ENCODE data around the gene ZCCHC14. TPM values are rescaled to one million over a fixed set of nuclear protein-coding genes. Genes with fewer than 3 reads are reported as not detected.

ZCCHC14 gene
- total and polyA plus RNA-seq, 2 experiments from 2014 or later, result 2.7 to 6.3 TPM

DNA sequence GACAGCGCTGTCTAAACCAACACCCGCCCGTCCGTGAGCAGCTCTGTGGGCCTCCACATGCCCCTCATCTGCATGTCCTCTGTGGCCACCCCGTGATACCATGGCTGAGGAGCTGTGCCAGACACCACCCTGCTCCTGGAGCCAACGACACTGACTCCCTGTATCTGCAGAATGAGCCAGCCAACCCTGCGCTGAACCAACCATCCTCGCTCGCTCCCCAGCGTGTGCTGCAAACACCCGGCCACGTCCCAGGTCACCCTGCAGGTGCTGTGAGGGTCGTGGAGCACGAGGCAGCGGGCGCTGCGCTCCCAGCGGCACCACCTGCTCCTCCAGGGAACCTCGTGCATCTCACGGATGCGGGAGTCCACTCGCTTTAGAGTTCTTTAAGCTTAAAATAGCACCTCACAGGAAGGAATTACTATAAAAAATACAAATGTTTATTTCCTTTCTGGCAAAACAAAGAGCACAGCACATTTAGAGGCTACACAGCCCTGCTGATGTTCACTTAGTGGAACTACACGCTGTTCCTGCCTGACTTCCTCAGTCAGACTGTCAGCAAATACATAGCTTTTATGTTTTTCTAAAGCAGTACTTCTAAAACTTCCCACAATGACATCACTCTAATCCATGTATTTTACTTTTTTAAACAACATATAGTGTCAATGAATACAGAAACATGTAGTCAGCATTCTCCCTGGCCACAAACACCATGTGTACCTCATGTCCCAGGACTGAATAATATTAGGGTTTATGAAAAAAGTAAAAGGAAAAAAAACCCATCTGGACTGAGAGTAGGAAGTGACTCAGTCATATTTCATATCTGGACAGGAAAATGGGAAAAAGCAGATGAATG, 57.2 kb downstream of the ZCCHC14 start:
- Histone ChIP-seq H3K4me2 (ENCODE audit: unreplicated experiment) (peak overlapping the region; percentile 85), H3K4me3 (peak overlapping the region; percentile 60), H3K27me3 (replicated peaks; ENCODE audit: insufficient read depth) (no peaks in the 10 kb centered on the region), H3K9ac (peak overlapping the region; percentile 64), H4K20me1 (ENCODE audit: insufficient read depth) (peaks cover 4% of the 10 kb centered on the region; the same call in 1 of the 2 replicates), H3K36me3 (ENCODE audit: low read depth) (no peaks in the 10 kb centered on the region), H3F3A (ENCODE audit: insufficient read depth) (peaks cover 19% of the 10 kb centered on the region), H3K9me3 (ENCODE audit: low read depth) (no peaks in the 10 kb centered on the region), H3K27ac (peak overlapping the region; percentile 85), H3K9me2 (ENCODE audit: insufficient read depth) (no peaks in the 10 kb centered on the region), H2AFZ (no peak overlapping the region), H3K4me1 (ENCODE audit: insufficient read depth) (peaks cover 50% of the 10 kb centered on the region), H3K79me2 (ENCODE audit: insufficient read depth) (peaks cover 74% of the 10 kb centered on the region)
- 23 to 24% methylated on average over 23 of the region's 23 CpGs for WGBS, 2 experiments (ENCODE audit: low coverage in 1 of 2, low lambda C conversion rate in 2 of 2, missing lambda C conversion rate in 2 of 2)
- DNase-seq, result peak; percentile 76
- TF ChIP-seq EZH2 (IDR thresholded peaks at IDR 0.05; ENCODE audit: insufficient read depth, poor library complexity, severe bottlenecking), result no peak
- in situ Hi-C loops (cut with MboI), result no loop called here

DNA sequence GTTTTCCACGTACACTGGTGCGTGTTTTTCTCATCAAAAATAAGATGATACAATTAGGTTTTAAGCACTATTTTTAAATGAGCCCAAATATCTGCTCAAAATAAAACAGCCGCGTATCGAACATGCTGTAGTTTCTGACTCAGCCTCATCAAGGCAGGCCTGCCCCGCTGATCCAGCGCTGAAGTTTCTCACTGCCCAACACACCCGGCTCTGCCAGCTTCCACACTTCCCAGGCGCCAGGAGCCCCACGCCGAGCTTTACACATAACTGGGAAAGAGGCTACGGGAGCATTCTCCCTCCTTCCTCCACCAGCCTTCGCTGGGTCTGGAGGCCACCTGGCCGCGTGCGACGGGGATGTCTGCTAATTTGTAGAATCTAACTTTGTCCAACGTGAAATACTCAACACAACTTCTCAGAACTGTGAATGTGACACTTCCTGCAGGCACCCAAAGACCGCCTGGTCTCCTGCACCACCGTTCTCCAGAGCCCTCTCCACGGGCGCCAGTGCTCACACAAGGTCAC, 58.6 kb downstream of the ZCCHC14 start:
- Histone ChIP-seq H3F3A (ENCODE audit: insufficient read depth) (peaks cover 19% of the 10 kb centered on the region), H3K4me1 (ENCODE audit: insufficient read depth) (peaks cover 45% of the 10 kb centered on the region), H3K9ac (peak overlapping the region; percentile 35; the same call in 1 of the 2 replicates), H3K79me2 (ENCODE audit: insufficient read depth) (peaks cover 74% of the 10 kb centered on the region), H3K27ac (no peak overlapping the region), H4K20me1 (ENCODE audit: insufficient read depth) (peaks cover 4% of the 10 kb centered on the region; the same call in 1 of the 2 replicates), H3K4me2 (ENCODE audit: unreplicated experiment) (no peak overlapping the region), H3K9me3 (ENCODE audit: low read depth) (no peaks in the 10 kb centered on the region), H3K9me2 (ENCODE audit: insufficient read depth) (no peaks in the 10 kb centered on the region), H3K27me3 (replicated peaks; ENCODE audit: insufficient read depth) (no peaks in the 10 kb centered on the region), H3K36me3 (ENCODE audit: low read depth) (no peaks in the 10 kb centered on the region), H3K4me3 (no peak overlapping the region), H2AFZ (no peak overlapping the region)
- DNase-seq, result peak; percentile 77
- 27 to 33% methylated on average over 22 of the region's 22 CpGs for WGBS, 2 experiments (ENCODE audit: low coverage in 1 of 2, low lambda C conversion rate in 2 of 2, missing lambda C conversion rate in 2 of 2)
- in situ Hi-C loops (cut with MboI), result no loop called here
- TF ChIP-seq EZH2 (IDR thresholded peaks at IDR 0.05; ENCODE audit: insufficient read depth, poor library complexity, severe bottlenecking) (no peak), EZH2phosphoT487 (IDR thresholded peaks at IDR 0.05; ENCODE audit: insufficient read depth, low read depth) (no peak)

DNA sequence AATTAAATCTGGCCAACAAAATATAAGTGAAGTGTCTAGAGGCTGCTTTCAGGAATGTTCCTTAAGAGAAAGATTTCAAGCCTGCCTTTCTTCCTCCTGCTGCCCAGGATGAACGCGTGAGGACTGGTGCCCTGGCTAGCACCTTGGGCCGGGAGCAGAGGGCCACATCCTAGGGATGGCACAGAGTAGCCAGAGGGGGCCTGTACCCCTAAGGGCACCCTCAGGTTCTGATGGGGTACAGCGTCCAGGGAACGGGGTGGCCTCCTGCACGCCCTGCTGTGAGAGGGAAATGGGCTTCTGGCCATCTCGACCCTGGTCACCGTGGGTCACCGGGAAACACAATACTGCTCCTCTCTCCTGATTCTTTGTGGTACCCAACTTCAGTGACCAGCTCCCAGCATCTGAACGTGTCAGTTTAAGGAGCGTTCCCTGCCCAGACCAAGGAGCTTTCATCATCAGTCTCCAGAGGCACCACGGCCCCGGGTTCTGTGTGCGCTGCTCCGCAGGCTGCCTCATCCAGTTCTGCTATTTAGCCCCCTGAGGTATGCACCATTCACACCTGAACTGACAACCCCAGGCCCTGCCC, 60.4 kb downstream of the ZCCHC14 start:
- Histone ChIP-seq H3K27ac (peak overlapping the region; percentile 49), H3F3A (ENCODE audit: insufficient read depth) (peaks cover 19% of the 10 kb centered on the region), H3K9ac (no peak overlapping the region), H3K9me2 (ENCODE audit: insufficient read depth) (no peaks in the 10 kb centered on the region), H3K9me3 (ENCODE audit: low read depth) (no peaks in the 10 kb centered on the region), H3K4me2 (ENCODE audit: unreplicated experiment) (no peak overlapping the region), H3K36me3 (ENCODE audit: low read depth) (no peaks in the 10 kb centered on the region), H3K4me3 (no peak overlapping the region), H3K4me1 (ENCODE audit: insufficient read depth) (peaks cover 42% of the 10 kb centered on the region), H3K79me2 (ENCODE audit: insufficient read depth) (peaks cover 73% of the 10 kb centered on the region), H4K20me1 (ENCODE audit: insufficient read depth) (peaks cover 4% of the 10 kb centered on the region; the same call in 1 of the 2 replicates), H2AFZ (no peak overlapping the region), H3K27me3 (replicated peaks; ENCODE audit: insufficient read depth) (no peaks in the 10 kb centered on the region)
- 97 to 98% methylated on average over 11 to 15 of the region's 15 CpGs for WGBS, 2 experiments (ENCODE audit: low coverage in 1 of 2, low lambda C conversion rate in 2 of 2, missing lambda C conversion rate in 2 of 2)
- TF ChIP-seq EZH2 (IDR thresholded peaks at IDR 0.05; ENCODE audit: insufficient read depth, poor library complexity, severe bottlenecking), result no peak
- no peak for TF ChIP-seq EZH2phosphoT487 (IDR thresholded peaks at IDR 0.05; ENCODE audit: insufficient read depth, low read depth)
- in situ Hi-C loops (cut with MboI), result no loop called here
- no peak for DNase-seq

DNA sequence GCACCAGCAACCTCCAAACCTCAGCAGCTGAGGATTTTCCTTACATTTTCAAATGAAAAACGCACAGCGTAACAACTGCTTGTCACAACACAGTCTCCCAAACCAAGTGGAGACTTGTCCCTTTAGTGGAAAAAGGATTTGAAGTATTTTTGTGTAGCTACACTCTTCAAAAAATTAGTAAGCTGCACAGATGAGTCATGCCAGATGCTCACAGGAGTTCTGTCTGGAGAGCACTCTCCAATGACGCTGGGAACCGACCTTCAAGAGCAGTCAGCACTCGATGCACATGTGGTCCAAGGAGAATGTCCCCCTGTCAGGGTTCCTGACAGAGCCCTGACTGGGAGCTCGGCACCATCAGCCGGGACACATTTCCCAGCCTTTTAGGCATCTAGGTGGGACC, 60.9 kb downstream of the ZCCHC14 start:
- Histone ChIP-seq H3F3A (ENCODE audit: insufficient read depth) (peaks cover 17% of the 10 kb centered on the region), H4K20me1 (ENCODE audit: insufficient read depth) (peaks cover 4% of the 10 kb centered on the region; the same call in 1 of the 2 replicates), H3K27me3 (replicated peaks; ENCODE audit: insufficient read depth) (no peaks in the 10 kb centered on the region), H3K27ac (peak overlapping the region; percentile 49), H3K9ac (no peak overlapping the region), H3K4me1 (ENCODE audit: insufficient read depth) (peaks cover 42% of the 10 kb centered on the region), H3K4me3 (no peak overlapping the region), H3K9me3 (ENCODE audit: low read depth) (no peaks in the 10 kb centered on the region), H3K4me2 (ENCODE audit: unreplicated experiment) (no peak overlapping the region), H3K79me2 (ENCODE audit: insufficient read depth) (peaks cover 73% of the 10 kb centered on the region), H3K9me2 (ENCODE audit: insufficient read depth) (no peaks in the 10 kb centered on the region), H2AFZ (no peak overlapping the region), H3K36me3 (ENCODE audit: low read depth) (no peaks in the 10 kb centered on the region)
- in situ Hi-C loops (cut with MboI), result no loop called here
- WGBS, 2 experiments (ENCODE audit: low coverage in 1 of 2, low lambda C conversion rate in 2 of 2, missing lambda C conversion rate in 2 of 2), result 27 to 29% methylated on average over 7 of the region's 7 CpGs
- DNase-seq, result peak; percentile 92
- TF ChIP-seq EZH2 (IDR thresholded peaks at IDR 0.05; ENCODE audit: insufficient read depth, poor library complexity, severe bottlenecking), result no peak
- no peak for TF ChIP-seq EZH2phosphoT487 (IDR thresholded peaks at IDR 0.05; ENCODE audit: insufficient read depth, low read depth)
